T-helper 1 cell (primary cell): Measurements from ENCODE around the gene ZNF232.
"Not testable (repeated sequence)": the region's sequence is repeated elsewhere in the genome, so short reads cannot be mapped to it uniquely, and the experiment has no call there.

Experiments
- DNase-seq, 5 donors: peaks; one replicate each; pipeline ENCODE4 v3.0.0-alpha.2; 2012 to 2020
- total RNA-seq, 4 donors: gene quantifications; one replicate each; lab custom pipeline; 2026; lab: John Stamatoyannopoulos, UW

Gene ZNF232
- 3.1 to 7.2 (median 5.3) reads per million in 4 donors for total RNA-seq

GRCh38 chr17:5111402-5112204, at the start of gene ZNF232:
TSS of gene ZNF232 (minus strand) at chr17:5111878. CDS start at chr17:5111822, 56 bp downstream.
- peak; percentile 82 to 91 (median 85) for DNase-seq

- not testable (repeated sequence) for DNase-seq
Measured at GRCh38 chr17:5160702-5161101, 49.0 kb upstream of the ZNF232 start.

- not testable (repeated sequence) for DNase-seq
Measured at GRCh38 chr17:5146122-5146521, 34.4 kb upstream of the ZNF232 start.

- not testable (repeated sequence) for DNase-seq
Measured at GRCh38 chr17:5142877-5143276, 31.2 kb upstream of the ZNF232 start.

- DNase-seq, result no peak
Measured at GRCh38 chr17:5139458-5139732, 27.7 kb upstream of the ZNF232 start.

- DNase-seq, result no peak
Measured at GRCh38 chr17:5138616-5139457, 27.2 kb upstream of the ZNF232 start.

GRCh38 chr17:5138198-5138544, 26.5 kb upstream of the ZNF232 start:
- not testable (repeated sequence) for DNase-seq

- DNase-seq, result not testable (repeated sequence)
Measured at GRCh38 chr17:5137511-5138197, 26.0 kb upstream of the ZNF232 start.

- DNase-seq, result not testable (repeated sequence)
Measured at GRCh38 chr17:5136580-5137412, 25.1 kb upstream of the ZNF232 start.

GRCh38 chr17:5135726-5136579, 24.3 kb upstream of the ZNF232 start:
- no peak for DNase-seq

GRCh38 chr17:5135131-5135712, 23.5 kb upstream of the ZNF232 start:
- not testable (repeated sequence) for DNase-seq

- DNase-seq, result not testable (repeated sequence)
Measured at GRCh38 chr17:5134571-5134970, 22.9 kb upstream of the ZNF232 start.

- not testable (repeated sequence) for DNase-seq
Measured at GRCh38 chr17:5133961-5134360, 22.3 kb upstream of the ZNF232 start.

- no peak for DNase-seq
Measured at GRCh38 chr17:5133311-5133710, 21.6 kb upstream of the ZNF232 start.

- not testable (repeated sequence) for DNase-seq
Measured at GRCh38 chr17:5132503-5133225, 21.0 kb upstream of the ZNF232 start.

GRCh38 chr17:5131799-5132502, 20.3 kb upstream of the ZNF232 start:
- not testable (repeated sequence) for DNase-seq

- DNase-seq, result no peak
Measured at GRCh38 chr17:5131146-5131715, 19.6 kb upstream of the ZNF232 start.

GRCh38 chr17:5130687-5131086, 19.0 kb upstream of the ZNF232 start:
- DNase-seq, result not testable (repeated sequence)

GRCh38 chr17:5130261-5130660, 18.6 kb upstream of the ZNF232 start:
- DNase-seq, result not testable (repeated sequence)
